Left kidney (tissue), 8 donors: ENCODE results near the gene ASTN2. TPM values are rescaled to one million over a fixed set of nuclear protein-coding genes. Genes with fewer than 3 reads are reported as not detected.

Source experiments
- DNase-seq: peaks from one replicate; pipeline ENCODE4 v3.0.0-alpha.2; 2013
- long read RNA-seq, 8 donors: transcript quantifications; one replicate each; lab custom pipeline, GENCODE V29; 2026
- polyA plus RNA-seq: library from polyadenylated mRNA; unstranded; fragments of 120-200 nt; gene quantifications from one replicate; pipeline ENCODE4 v1.2.1, GENCODE V29; 2013; ENCODE audit not compliant: insufficient read length

ASTN2 gene
- polyA plus RNA-seq: 17.2 TPM
- long read RNA-seq, donor 1: 0 reads
- long read RNA-seq, donor 2: 0 reads
- long read RNA-seq, donor 3: 0 reads
- long read RNA-seq, donor 4: 0 reads
- long read RNA-seq, donor 5, full-length matches to known transcripts: 1 of 1 reads
- long read RNA-seq, donor 5, partial matches to known transcripts: 0 of 1 reads
- long read RNA-seq, donor 5, other reads (novel, unspliced or antisense): 0 of 1 reads
- long read RNA-seq, donor 6, full-length matches to known transcripts: 1 of 1 reads
- long read RNA-seq, donor 6, partial matches to known transcripts: 0 of 1 reads
- long read RNA-seq, donor 6, other reads (novel, unspliced or antisense): 0 of 1 reads
- long read RNA-seq, donor 7, partial matches to known transcripts: 58 of 58 reads
- long read RNA-seq, donor 7, other reads (novel, unspliced or antisense): 0 of 58 reads
- long read RNA-seq, donor 8: 0 reads

GRCh38 chr9:117414906-117415331, at the start of gene ASTN2:
Gene ASTN2 (minus strand): TSS chr9:117415057. CDS start chr9:117414938, 119 bp downstream.
- DNase-seq: no peak

- DNase-seq: no peak
These were observed 48.0 kb upstream of the ASTN2 start for GRCh38 chr9:117462861-117463260.

GRCh38 chr9:117461386-117461785, 46.5 kb upstream of the ASTN2 start:
- no peak for DNase-seq

- DNase-seq: no peak
These were observed 45.9 kb upstream of the ASTN2 start for GRCh38 chr9:117460743-117461142.

GRCh38 chr9:117459913-117460312, 45.1 kb upstream of the ASTN2 start:
- DNase-seq: no peak

GRCh38 chr9:117458066-117458465, 43.2 kb upstream of the ASTN2 start:
- DNase-seq: no peak

- DNase-seq: no peak
These were observed 39.9 kb upstream of the ASTN2 start for GRCh38 chr9:117454711-117455110.

GRCh38 chr9:117453737-117454136, 38.9 kb upstream of the ASTN2 start:
- DNase-seq: no peak

GRCh38 chr9:117451311-117451710, 36.5 kb upstream of the ASTN2 start:
- DNase-seq: no peak

- DNase-seq: peak; percentile 18
These were observed 33.2 kb upstream of the ASTN2 start for GRCh38 chr9:117448066-117448465.

- DNase-seq: no peak
These were observed 30.8 kb upstream of the ASTN2 start for GRCh38 chr9:117445631-117446030.

- DNase-seq: no peak
These were observed 29.6 kb upstream of the ASTN2 start for GRCh38 chr9:117444501-117444900.

GRCh38 chr9:117437283-117437682, 22.4 kb upstream of the ASTN2 start:
- peak; percentile 1 for DNase-seq

- no peak for DNase-seq
These were observed 20.9 kb upstream of the ASTN2 start for GRCh38 chr9:117435630-117436261.

GRCh38 chr9:117434566-117434965, 19.7 kb upstream of the ASTN2 start:
- DNase-seq: no peak

GRCh38 chr9:117430813-117431212, 16.0 kb upstream of the ASTN2 start:
- DNase-seq: no peak

GRCh38 chr9:117427357-117427913, 12.6 kb upstream of the ASTN2 start:
- DNase-seq: no peak

- DNase-seq: no peak
These were observed 10.7 kb upstream of the ASTN2 start for GRCh38 chr9:117425566-117425965.

- DNase-seq: no peak
These were observed 9.4 kb upstream of the ASTN2 start for GRCh38 chr9:117424291-117424690.

- no peak for DNase-seq
These were observed 3.3 kb upstream of the ASTN2 start for GRCh38 chr9:117418111-117418510.

GRCh38 chr9:117416856-117417255, 2.0 kb upstream of the ASTN2 start:
- DNase-seq: no peak

GRCh38 chr9:117415358-117415914, 579 bp upstream of the ASTN2 start:
- DNase-seq: no peak
